K562 (cell line): ENCODE data around the gene INO80. TPM values are rescaled to one million over a fixed set of nuclear protein-coding genes. Genes with fewer than 3 reads are reported as not detected.

Experiments used
- CC2D1A ChIP-seq: fragments of 450-650 bp; IDR thresholded peaks from 2 replicates; pipeline ENCODE4 v1.6.1; 2017; ENCODE audit warnings: mild to moderate bottlenecking
- CEBPB ChIP-seq: fragments of 450-650 bp; IDR thresholded peaks from 2 replicates; pipeline ENCODE4 v1.6.1; 2016; ENCODE audit warnings: missing genetic modification characterization, missing compliant biosample characterization
- CREB1 ChIP-seq, 2 experiments: sonication (generic) in 1 of 2; formaldehyde crosslinking in 1 of 2; IDR thresholded peaks; 2 replicates each; pipeline versions ENCODE4 v1.6.1 to v1.8.0; 2012 to 2022; ENCODE audit warnings: inconsistent platforms in 1 of 2, mild to moderate bottlenecking in 1 of 2, missing genetic modification reagents in 1 of 2, moderate library complexity in 1 of 2
- CTBP1 ChIP-seq: fragments of 450-650 bp; IDR thresholded peaks from 2 replicates; pipeline ENCODE4 v1.6.1; 2016; ENCODE audit warnings: borderline replicate concordance
- FOXP1 ChIP-seq: sonication (generic); formaldehyde crosslinking; IDR thresholded peaks from 2 replicates; pipeline ENCODE4 v1.8.0; 2022; ENCODE audit warnings: mild to moderate bottlenecking, missing genetic modification reagents
- L3MBTL2 ChIP-seq: fragments of 450-650 bp; IDR thresholded peaks from 2 replicates; pipeline ENCODE4 v1.6.1; 2016; ENCODE audit warnings: mild to moderate bottlenecking, moderate library complexity
- MAZ ChIP-seq, 2 experiments: fragments of 450-650 bp in 1 of 2; sonication (generic) in 1 of 2; formaldehyde crosslinking; IDR thresholded peaks in 1 of 2; conservative IDR thresholded peaks in 1 of 2; 2 replicates each; pipeline versions ENCODE4 v1.4.0 to v1.5.0; 2020; ENCODE audit warnings: mild to moderate bottlenecking in 1 of 2, missing genetic modification reagents in 1 of 2
- MTA2 ChIP-seq: fragments of 450-650 bp; IDR thresholded peaks from 2 replicates; pipeline ENCODE4 v1.6.1; 2016; ENCODE audit warnings: low read depth
- POLR2A ChIP-seq: fragments of 450-650 bp; conservative IDR thresholded peaks from 2 replicates; pipeline ENCODE4 v1.6.1; 2016
- POLR2G ChIP-seq: fragments of 200-400 bp; formaldehyde crosslinking; IDR thresholded peaks from 2 replicates; pipeline ENCODE4 v1.6.1; 2017; ENCODE audit warnings: low read depth, mild to moderate bottlenecking, antibody characterized with exemption, low read length, moderate library complexity
- RBM39 ChIP-seq: fragments of 200-400 bp; formaldehyde crosslinking; optimal IDR thresholded peaks from 2 replicates; pipeline ENCODE3; 2018; ENCODE audit warnings: low read depth, low read length
- RFX1 ChIP-seq: fragments of 450-650 bp; IDR thresholded peaks from 2 replicates; pipeline ENCODE4 v1.6.1; 2016; ENCODE audit warnings: mild to moderate bottlenecking, moderate library complexity
- TBP ChIP-seq: optimal IDR thresholded peaks from 2 replicates; pipeline ENCODE3; 2011; ENCODE audit warnings: low read depth, low read length, improper control_type of control experiment
- ZBTB7A ChIP-seq: IDR thresholded peaks from 2 replicates; pipeline ENCODE4 v1.6.1; 2011; ENCODE audit warnings: low read depth, mild to moderate bottlenecking, low read length, moderate library complexity, borderline replicate concordance; ENCODE audit not compliant: control insufficient read depth
- ZNF583 ChIP-seq: fragments of 250-450 bp; sonication (Bioruptor Pico); IDR thresholded peaks from 2 replicates; pipeline ENCODE4 v1.4.0; 2020
- ZNF766 ChIP-seq: fragments of 200-800 bp; sonication (Bioruptor generic); conservative IDR thresholded peaks from 2 replicates; pipeline ENCODE4 v1.6.1; 2016; ENCODE audit warnings: missing genetic modification characterization, missing compliant biosample characterization
- polyA plus RNA-seq, 8 experiments: library from polyadenylated mRNA; depleted of rRNA in 4 of 8; stranded (reverse) in 5 of 8; unstranded in 3 of 8; fragments of >200 nt; fragmentation: Nextera tagmentation in 2 of 8; fragmentation: Illumina TruSeq in 1 of 8; extraction: Ambion mirVana in 2 of 8; extraction: Trizol in 1 of 8; gene quantifications; 2 replicates each; pipeline versions ENCODE4 v1.2.1 to v1.2.3, GENCODE V29; 2011 to 2014; ENCODE audit warnings: inconsistent platforms in 1 of 8, missing spikeins in 1 of 8
- total RNA-seq, 7 experiments: library from RNA; depleted of rRNA in 6 of 7; stranded (reverse); fragments of >200 nt in 6 of 7; fragmentation: Illumina TruSeq in 2 of 7; extraction: Trizol in 2 of 7; gene quantifications; 2 replicates each; pipeline versions ENCODE4 v1.2.1 to v1.2.3, GENCODE V29; 2011 to 2021; ENCODE audit warnings: low replicate concordance in 1 of 7
- TF ChIP-seq, protein P1 (sequence below): fragments of 450-650 bp; IDR thresholded peaks from 2 replicates; pipeline ENCODE4 v1.6.1; 2017; ENCODE audit warnings: mild to moderate bottlenecking, moderate library complexity
- TF ChIP-seq, protein P2 (sequence below): fragments of 450-650 bp; IDR thresholded peaks from 2 replicates; pipeline ENCODE4 v1.6.1; 2014; ENCODE audit warnings: low read depth, mild to moderate bottlenecking, moderate library complexity, borderline replicate concordance
- TF ChIP-seq, protein P3 (sequence below): fragments of 250-450 bp; sonication (Bioruptor Pico); IDR thresholded peaks from 2 replicates; pipeline ENCODE4 v1.4.0; 2020; ENCODE audit warnings: mild to moderate bottlenecking, moderate library complexity, borderline replicate concordance
- TF ChIP-seq, protein P4 (sequence below): fragments of 250-450 bp; sonication (Bioruptor Pico); IDR thresholded peaks from 2 replicates; pipeline ENCODE4 v1.4.0; 2020; ENCODE audit warnings: borderline replicate concordance

INO80 gene
- total and polyA plus RNA-seq, 9 of the 15 experiments (the other 6 are each of a cell fraction or from before 2014, with no cell fraction given), result 1.1 to 25.7 (median 19.9) TPM

DNA sequence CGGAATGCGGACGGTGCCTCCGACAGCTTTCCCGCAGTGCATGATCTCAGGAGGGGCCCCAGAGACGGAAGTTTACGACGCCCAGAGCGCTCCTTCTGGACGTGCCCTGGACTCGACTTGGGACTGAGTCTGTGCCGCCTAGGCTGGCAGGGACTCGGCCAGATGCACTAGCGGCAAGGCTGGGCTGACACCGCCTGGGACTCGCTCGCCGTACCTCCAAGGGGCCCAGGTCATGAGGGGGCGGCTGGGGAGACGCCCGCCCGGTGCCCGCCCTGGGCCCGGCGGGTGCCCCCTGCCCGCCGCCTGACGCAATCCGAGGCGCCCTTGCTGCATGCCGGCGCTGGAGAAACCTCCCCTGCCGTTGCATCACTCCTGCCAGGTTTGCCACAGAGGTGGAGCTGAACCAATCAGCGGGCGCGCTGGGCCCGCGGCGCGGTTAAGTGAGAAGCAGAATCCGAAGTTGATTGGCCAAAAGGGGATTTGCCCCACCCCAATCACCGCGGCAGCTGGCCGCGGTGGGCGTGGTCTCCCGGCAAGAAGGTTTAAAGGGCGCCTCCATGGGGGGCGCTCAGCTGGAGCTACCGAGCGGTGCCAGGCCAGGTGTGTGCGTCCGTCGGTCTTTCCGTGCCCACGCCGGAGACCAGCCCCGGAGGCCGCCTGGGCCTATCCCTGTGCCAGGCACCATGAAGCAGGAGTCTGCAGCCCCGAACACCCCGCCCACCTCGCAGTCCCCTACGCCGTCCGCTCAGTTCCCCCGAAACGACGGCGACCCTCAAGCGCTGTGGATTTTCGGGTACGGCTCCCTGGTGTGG lies 163.0 kb downstream of the INO80 start, which contains the start of gene CHAC1 (continued):
- TF ChIP-seq ZNF766 (CRISPR knock-in tag) (peak; percentile 94), POLR2A (peak; percentile 67; the same call in 1 of the 2 replicates), MTA2 (no peak), FOXP1 (CRISPR knock-in tag) (peak; percentile 10; the same call in 1 of the 2 replicates), CREB1 (IDR thresholded peaks at IDR 0.05) (no peak), CREB1 (CRISPR knock-in tag; IDR thresholded peaks at IDR 0.05) (peak; percentile 10; the same call in 1 of the 2 replicates), MAZ (CRISPR knock-in tag; conservative IDR thresholded peaks at IDR 0.05 in 1 of 2, IDR thresholded peaks at IDR 0.05 in 1 of 2) (peak in 1 of 2 experiments; percentile 27; a peak in 1 of 4 replicates), TBP (peak; percentile 83), POLR2G (peak; percentile 99), ZBTB7A (peak; percentile 29; the same call in 1 of the 2 replicates), L3MBTL2 (peak; percentile 72; the same call in 1 of the 2 replicates), CEBPB (peak; percentile 97), CC2D1A (peak; percentile 97), RBM39 (no peak), RFX1 (no peak), CTBP1 (peak; percentile 74), ZNF583 (CRISPR knock-in tag) (no peak)
- TF ChIP-seq, protein P1, sequence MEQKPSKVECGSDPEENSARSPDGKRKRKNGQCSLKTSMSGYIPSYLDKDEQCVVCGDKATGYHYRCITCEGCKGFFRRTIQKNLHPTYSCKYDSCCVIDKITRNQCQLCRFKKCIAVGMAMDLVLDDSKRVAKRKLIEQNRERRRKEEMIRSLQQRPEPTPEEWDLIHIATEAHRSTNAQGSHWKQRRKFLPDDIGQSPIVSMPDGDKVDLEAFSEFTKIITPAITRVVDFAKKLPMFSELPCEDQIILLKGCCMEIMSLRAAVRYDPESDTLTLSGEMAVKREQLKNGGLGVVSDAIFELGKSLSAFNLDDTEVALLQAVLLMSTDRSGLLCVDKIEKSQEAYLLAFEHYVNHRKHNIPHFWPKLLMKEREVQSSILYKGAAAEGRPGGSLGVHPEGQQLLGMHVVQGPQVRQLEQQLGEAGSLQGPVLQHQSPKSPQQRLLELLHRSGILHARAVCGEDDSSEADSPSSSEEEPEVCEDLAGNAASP, result no peak
- TF ChIP-seq, protein P2, sequence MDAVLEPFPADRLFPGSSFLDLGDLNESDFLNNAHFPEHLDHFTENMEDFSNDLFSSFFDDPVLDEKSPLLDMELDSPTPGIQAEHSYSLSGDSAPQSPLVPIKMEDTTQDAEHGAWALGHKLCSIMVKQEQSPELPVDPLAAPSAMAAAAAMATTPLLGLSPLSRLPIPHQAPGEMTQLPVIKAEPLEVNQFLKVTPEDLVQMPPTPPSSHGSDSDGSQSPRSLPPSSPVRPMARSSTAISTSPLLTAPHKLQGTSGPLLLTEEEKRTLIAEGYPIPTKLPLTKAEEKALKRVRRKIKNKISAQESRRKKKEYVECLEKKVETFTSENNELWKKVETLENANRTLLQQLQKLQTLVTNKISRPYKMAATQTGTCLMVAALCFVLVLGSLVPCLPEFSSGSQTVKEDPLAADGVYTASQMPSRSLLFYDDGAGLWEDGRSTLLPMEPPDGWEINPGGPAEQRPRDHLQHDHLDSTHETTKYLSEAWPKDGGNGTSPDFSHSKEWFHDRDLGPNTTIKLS, result peak; percentile 70
- TF ChIP-seq, protein P3, sequence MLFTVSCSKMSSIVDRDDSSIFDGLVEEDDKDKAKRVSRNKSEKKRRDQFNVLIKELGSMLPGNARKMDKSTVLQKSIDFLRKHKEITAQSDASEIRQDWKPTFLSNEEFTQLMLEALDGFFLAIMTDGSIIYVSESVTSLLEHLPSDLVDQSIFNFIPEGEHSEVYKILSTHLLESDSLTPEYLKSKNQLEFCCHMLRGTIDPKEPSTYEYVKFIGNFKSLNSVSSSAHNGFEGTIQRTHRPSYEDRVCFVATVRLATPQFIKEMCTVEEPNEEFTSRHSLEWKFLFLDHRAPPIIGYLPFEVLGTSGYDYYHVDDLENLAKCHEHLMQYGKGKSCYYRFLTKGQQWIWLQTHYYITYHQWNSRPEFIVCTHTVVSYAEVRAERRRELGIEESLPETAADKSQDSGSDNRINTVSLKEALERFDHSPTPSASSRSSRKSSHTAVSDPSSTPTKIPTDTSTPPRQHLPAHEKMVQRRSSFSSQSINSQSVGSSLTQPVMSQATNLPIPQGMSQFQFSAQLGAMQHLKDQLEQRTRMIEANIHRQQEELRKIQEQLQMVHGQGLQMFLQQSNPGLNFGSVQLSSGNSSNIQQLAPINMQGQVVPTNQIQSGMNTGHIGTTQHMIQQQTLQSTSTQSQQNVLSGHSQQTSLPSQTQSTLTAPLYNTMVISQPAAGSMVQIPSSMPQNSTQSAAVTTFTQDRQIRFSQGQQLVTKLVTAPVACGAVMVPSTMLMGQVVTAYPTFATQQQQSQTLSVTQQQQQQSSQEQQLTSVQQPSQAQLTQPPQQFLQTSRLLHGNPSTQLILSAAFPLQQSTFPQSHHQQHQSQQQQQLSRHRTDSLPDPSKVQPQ (CRISPR knock-in tag), result no peak
- TF ChIP-seq, protein P4, sequence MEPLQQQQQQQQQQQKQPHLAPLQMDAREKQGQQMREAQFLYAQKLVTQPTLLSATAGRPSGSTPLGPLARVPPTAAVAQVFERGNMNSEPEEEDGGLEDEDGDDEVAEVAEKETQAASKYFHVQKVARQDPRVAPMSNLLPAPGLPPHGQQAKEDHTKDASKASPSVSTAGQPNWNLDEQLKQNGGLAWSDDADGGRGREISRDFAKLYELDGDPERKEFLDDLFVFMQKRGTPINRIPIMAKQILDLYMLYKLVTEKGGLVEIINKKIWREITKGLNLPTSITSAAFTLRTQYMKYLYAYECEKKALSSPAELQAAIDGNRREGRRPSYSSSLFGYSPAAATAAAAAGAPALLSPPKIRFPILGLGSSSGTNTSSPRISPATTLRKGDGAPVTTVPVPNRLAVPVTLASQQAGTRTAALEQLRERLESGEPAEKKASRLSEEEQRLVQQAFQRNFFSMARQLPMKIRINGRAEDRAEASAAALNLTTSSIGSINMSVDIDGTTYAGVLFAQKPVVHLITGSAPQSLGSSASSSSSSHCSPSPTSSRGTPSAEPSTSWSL (CRISPR knock-in tag), result no peak
